Spleen (tissue), 7 donors: Measurements from ENCODE around the gene YTHDC1.

Experiments
- CTCF ChIP-seq, 11 experiments: fragments of 200-600 bp in 7 of 11; fragments of 450-650 bp in 4 of 11; sonication (generic) in 4 of 11; IDR thresholded peaks in 8 of 11; conservative IDR thresholded peaks in 3 of 11; 1 replicate in 7 of 11; 2 replicates in 4 of 11; pipeline versions ENCODE4 v1.4.0 to v1.8.0; 2016 to 2021; ENCODE audit warnings: antibody characterized with exemption in 11 of 11, inconsistent platforms in 4 of 11, mild to moderate bottlenecking in 1 of 11
- POLR2A ChIP-seq, 3 donors: fragments of 450-650 bp; IDR thresholded peaks; one replicate each; pipeline ENCODE4 v1.5.1; 2017; ENCODE audit warnings: antibody characterized with exemption in 3 of 3, mild to moderate bottlenecking in 1 of 3
- POLR2AphosphoS5 ChIP-seq, 3 donors: sonication (generic); formaldehyde crosslinking; IDR thresholded peaks; one replicate each; pipeline ENCODE4 v1.5.1; 2017; ENCODE audit warnings: antibody characterized with exemption in 3 of 3
- donor health status: DM: no; HTN: no; CAD: no; lungs with moderate emphysema.
- donor health status: DM: no; HTN: no; CAD: no.
- donor health status: DM: no; HTN: no; CAD: no.

GRCh38 chr4:68283095-68283494, 66.8 kb downstream of the YTHDC1 start:
- TF ChIP-seq CTCF (IDR thresholded peaks at IDR 0.05 in 8 of 11, conservative IDR thresholded peaks at IDR 0.05 in 3 of 11) (no peak), POLR2A (IDR thresholded peaks at IDR 0.05) (no peak), POLR2AphosphoS5 (IDR thresholded peaks at IDR 0.05) (no peak)
